GM12878 (cell line): ENCODE results near the gene IRF8. TPM values are rescaled to one million over a fixed set of nuclear protein-coding genes. Genes with fewer than 3 reads are reported as not detected.

Experiments
- BACH1 ChIP-seq: fragments of 450-650 bp; IDR thresholded peaks from 2 replicates; pipeline ENCODE4 v1.6.1; 2017; ENCODE audit warnings: mild to moderate bottlenecking, borderline replicate concordance
- CEBPB ChIP-seq, 2 experiments: fragments of 150-350 bp in 1 of 2; IDR thresholded peaks; 2 replicates each; pipeline ENCODE4 v1.6.1; 2012 to 2014; ENCODE audit warnings: low read depth in 2 of 2, low read length in 2 of 2, borderline replicate concordance in 1 of 2, inconsistent platforms in 1 of 2
- CHD4 ChIP-seq: fragments of 200-600 bp; sonication (generic); IDR thresholded peaks from 2 replicates; pipeline ENCODE4 v1.6.1; 2016; ENCODE audit warnings: mild to moderate bottlenecking
- CTCF ChIP-seq, 3 experiments: IDR thresholded peaks in 2 of 3; conservative IDR thresholded peaks in 1 of 3; 2 replicates each; pipeline ENCODE4 v1.5.1; 2011; ENCODE audit warnings: low read depth in 3 of 3, low read length in 3 of 3, mild to moderate bottlenecking in 3 of 3, control low read depth in 2 of 3, moderate library complexity in 2 of 3, inconsistent platforms in 1 of 3, mixed read lengths in 1 of 3; ENCODE audit not compliant: control insufficient read depth in 2 of 3, insufficient read depth in 1 of 3; ENCODE audit errors: extremely low read depth in 1 of 3
- DPF2 ChIP-seq: fragments of 450-650 bp; IDR thresholded peaks from 2 replicates; pipeline ENCODE4 v1.6.1; 2017; ENCODE audit warnings: mild to moderate bottlenecking
- E2F4 ChIP-seq: IDR thresholded peaks from 2 replicates; pipeline ENCODE4 v1.6.1; 2012; ENCODE audit warnings: low read depth, low read length, improper control_type of control experiment
- FOXK2 ChIP-seq: fragments of 450-650 bp; IDR thresholded peaks from 2 replicates; pipeline ENCODE4 v1.6.1; 2017; ENCODE audit warnings: mild to moderate bottlenecking, moderate library complexity
- HDAC2 ChIP-seq: fragments of 200-600 bp; sonication (generic); IDR thresholded peaks from 2 replicates; pipeline ENCODE4 v1.6.1; 2017
- IKZF1 ChIP-seq: fragments of 450-650 bp; conservative IDR thresholded peaks from 2 replicates; pipeline ENCODE4 v1.6.1; 2017; ENCODE audit warnings: antibody characterized with exemption, mild to moderate bottlenecking
- IRF3 ChIP-seq: fragments of 450-650 bp; IDR thresholded peaks from 2 replicates; pipeline ENCODE4 v1.6.1; 2014; ENCODE audit warnings: mild to moderate bottlenecking
- MTA3 ChIP-seq: IDR thresholded peaks from 2 replicates; pipeline ENCODE4 v1.6.1; 2012; ENCODE audit warnings: low read length, inconsistent platforms, borderline replicate concordance
- RUNX3 ChIP-seq: IDR thresholded peaks from 2 replicates; pipeline ENCODE4 v1.6.1; 2012; ENCODE audit warnings: low read length, inconsistent platforms
- SIX5 ChIP-seq: IDR thresholded peaks from 2 replicates; pipeline ENCODE4 v1.6.1; 2011; ENCODE audit warnings: mild to moderate bottlenecking, low read depth, low read length, moderate library complexity; ENCODE audit not compliant: severe bottlenecking
- TCF3 ChIP-seq: IDR thresholded peaks from 2 replicates; pipeline ENCODE4 v1.6.1; 2012; ENCODE audit warnings: low read depth, mild to moderate bottlenecking, low read length, borderline replicate concordance; ENCODE audit not compliant: insufficient read depth
- ZNF274 ChIP-seq: IDR thresholded peaks from one replicate; pipeline ENCODE4 v1.8.0; 2011; ENCODE audit not compliant: insufficient read length, insufficient read depth
- ZNF687 ChIP-seq: fragments of 450-650 bp; IDR thresholded peaks from 2 replicates; pipeline ENCODE4 v1.6.1; 2017; ENCODE audit warnings: mild to moderate bottlenecking, moderate library complexity
- polyA plus RNA-seq, 11 experiments: library from polyadenylated mRNA; depleted of rRNA in 4 of 11; unstranded in 6 of 11; stranded (reverse) in 5 of 11; fragments of >200 nt; fragmentation: Nextera tagmentation in 4 of 11; fragmentation: Illumina TruSeq in 1 of 11; extraction: Ambion mirVana in 4 of 11; extraction: Trizol in 1 of 11; gene quantifications; 1 replicate in 1 of 11; 2 replicates in 10 of 11; pipeline versions ENCODE4 v1.2.1 to v1.2.3, GENCODE V29; 2011 to 2016; ENCODE audit warnings: inconsistent platforms in 2 of 11, missing spikeins in 2 of 11, low read depth in 1 of 11
- total RNA-seq, 4 experiments: library from RNA; depleted of rRNA in 3 of 4; stranded (reverse); fragments of >200 nt in 3 of 4; fragmentation: Illumina TruSeq in 1 of 4; extraction: Trizol in 1 of 4; gene quantifications; 2 replicates each; pipeline versions ENCODE4 v1.2.1 to v1.2.3, GENCODE V29; 2013 to 2021
- TF ChIP-seq, protein P1 (sequence below): fragments of 450-650 bp; IDR thresholded peaks from 2 replicates; pipeline ENCODE4 v1.6.1; 2016; ENCODE audit warnings: mild to moderate bottlenecking
- TF ChIP-seq, protein P2 (sequence below): fragments of 450-650 bp; IDR thresholded peaks from 2 replicates; pipeline ENCODE4 v1.6.1; 2016; ENCODE audit warnings: mild to moderate bottlenecking

Gene IRF8
- total and polyA plus RNA-seq, 10 of the 15 experiments (the other 5 are each of a cell fraction or from before 2014, with no cell fraction given): 17.1 to 237 (median 172) TPM

DNA sequence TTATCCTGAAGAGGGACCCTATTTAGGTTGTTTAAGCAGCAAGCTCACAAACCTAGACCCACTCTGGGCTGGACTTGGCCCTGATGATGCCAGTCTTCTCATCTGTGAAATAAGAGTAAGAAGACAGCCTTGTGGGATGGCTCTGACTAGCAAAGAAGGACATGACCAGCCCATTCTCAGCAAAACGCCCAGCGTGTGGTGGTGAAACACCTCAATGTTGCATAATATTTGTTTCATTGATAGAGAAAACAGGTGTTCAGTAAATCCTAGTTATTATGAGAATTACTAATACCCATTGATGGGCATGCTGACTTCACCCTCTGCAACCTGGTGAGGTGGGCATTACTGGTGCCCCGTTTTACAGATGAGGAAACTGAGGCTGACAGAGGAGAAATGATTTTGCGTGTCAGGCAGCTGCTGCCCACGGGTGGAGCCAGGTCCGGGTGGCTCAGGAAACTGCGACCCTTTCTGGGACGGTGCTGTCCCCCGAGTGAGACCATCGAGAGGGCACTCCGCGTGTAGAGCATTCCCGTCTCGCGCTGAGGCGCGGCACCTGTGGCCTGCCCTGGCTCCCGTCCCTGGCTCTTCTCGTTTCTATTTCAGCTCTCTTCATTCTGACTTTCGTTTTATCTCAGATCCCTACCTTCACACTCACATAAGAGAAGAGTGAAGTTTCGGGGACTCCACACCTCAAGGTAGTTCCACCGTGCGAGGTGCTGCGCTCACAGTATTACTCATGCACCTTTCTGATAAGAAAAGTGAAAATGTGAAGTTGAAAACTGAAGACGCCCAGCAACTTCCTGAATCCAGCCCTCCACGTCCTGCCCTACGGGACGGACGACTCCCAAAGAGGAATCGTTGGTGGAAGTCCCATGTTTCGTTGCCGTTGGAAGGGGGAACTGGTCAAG lies 48.5 kb downstream of the IRF8 start (continued):
- TF ChIP-seq MTA3 (no peak), RUNX3 (no peak), IKZF1 (peak; percentile 96), BACH1 (no peak; the same call in none of the 2 replicates), TCF3 (peak; percentile 42; the same call in 1 of the 2 replicates), CTCF (IDR thresholded peaks at IDR 0.05 in 2 of 3, conservative IDR thresholded peaks at IDR 0.05 in 1 of 3; ENCODE audit: control insufficient read depth in 2 of 3, extremely low read depth in 1 of 3, insufficient read depth in 1 of 3, low read depth in 3 of 3, low read length in 3 of 3) (no peak), FOXK2 (no peak), HDAC2 (no peak), ZNF687 (peak; percentile 60; the same call in 1 of the 2 replicates), DPF2 (peak; percentile 90), ZNF274 (no peak), CEBPB (IDR thresholded peaks at IDR 0.05; ENCODE audit: borderline replicate concordance in 1 of 2, low read depth in 2 of 2, low read length in 2 of 2) (no peak; a peak in 1 of 4 replicates), IRF3 (no peak), SIX5 (no peak), E2F4 (no peak), CHD4 (no peak)
- TF ChIP-seq, protein P1, sequence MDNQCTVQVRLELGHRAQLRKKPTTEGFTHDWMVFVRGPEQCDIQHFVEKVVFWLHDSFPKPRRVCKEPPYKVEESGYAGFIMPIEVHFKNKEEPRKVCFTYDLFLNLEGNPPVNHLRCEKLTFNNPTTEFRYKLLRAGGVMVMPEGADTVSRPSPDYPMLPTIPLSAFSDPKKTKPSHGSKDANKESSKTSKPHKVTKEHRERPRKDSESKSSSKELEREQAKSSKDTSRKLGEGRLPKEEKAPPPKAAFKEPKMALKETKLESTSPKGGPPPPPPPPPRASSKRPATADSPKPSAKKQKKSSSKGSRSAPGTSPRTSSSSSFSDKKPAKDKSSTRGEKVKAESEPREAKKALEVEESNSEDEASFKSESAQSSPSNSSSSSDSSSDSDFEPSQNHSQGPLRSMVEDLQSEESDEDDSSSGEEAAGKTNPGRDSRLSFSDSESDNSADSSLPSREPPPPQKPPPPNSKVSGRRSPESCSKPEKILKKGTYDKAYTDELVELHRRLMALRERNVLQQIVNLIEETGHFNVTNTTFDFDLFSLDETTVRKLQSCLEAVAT: 0 out of 2 replicates have a peak, but pooled peaks have one; percentile 50
- TF ChIP-seq, protein P2, sequence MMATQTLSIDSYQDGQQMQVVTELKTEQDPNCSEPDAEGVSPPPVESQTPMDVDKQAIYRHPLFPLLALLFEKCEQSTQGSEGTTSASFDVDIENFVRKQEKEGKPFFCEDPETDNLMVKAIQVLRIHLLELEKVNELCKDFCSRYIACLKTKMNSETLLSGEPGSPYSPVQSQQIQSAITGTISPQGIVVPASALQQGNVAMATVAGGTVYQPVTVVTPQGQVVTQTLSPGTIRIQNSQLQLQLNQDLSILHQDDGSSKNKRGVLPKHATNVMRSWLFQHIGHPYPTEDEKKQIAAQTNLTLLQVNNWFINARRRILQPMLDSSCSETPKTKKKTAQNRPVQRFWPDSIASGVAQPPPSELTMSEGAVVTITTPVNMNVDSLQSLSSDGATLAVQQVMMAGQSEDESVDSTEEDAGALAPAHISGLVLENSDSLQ: no peak
